LNCaP clone FGC (cell line): Measurements from ENCODE around the gene SLC1A2.

Source experiments
- DNase-seq: peaks from one replicate; pipeline ENCODE4 v3.0.0-alpha.2; 2011; ENCODE audit warnings: low read depth
- H3K4me3 ChIP-seq: 2 replicates; pipeline ENCODE4 v1.5.1; 2011; ENCODE audit warnings: mild to moderate bottlenecking, low read depth, low read length, control low read depth
- TF ChIP-seq, protein P1 (sequence below): IDR thresholded peaks from 2 replicates; pipeline ENCODE4 v1.5.1; 2012; ENCODE audit warnings: mild to moderate bottlenecking; ENCODE audit not compliant: control insufficient read depth, insufficient read depth; ENCODE audit errors: extremely low read depth

Gene SLC1A2

DNA sequence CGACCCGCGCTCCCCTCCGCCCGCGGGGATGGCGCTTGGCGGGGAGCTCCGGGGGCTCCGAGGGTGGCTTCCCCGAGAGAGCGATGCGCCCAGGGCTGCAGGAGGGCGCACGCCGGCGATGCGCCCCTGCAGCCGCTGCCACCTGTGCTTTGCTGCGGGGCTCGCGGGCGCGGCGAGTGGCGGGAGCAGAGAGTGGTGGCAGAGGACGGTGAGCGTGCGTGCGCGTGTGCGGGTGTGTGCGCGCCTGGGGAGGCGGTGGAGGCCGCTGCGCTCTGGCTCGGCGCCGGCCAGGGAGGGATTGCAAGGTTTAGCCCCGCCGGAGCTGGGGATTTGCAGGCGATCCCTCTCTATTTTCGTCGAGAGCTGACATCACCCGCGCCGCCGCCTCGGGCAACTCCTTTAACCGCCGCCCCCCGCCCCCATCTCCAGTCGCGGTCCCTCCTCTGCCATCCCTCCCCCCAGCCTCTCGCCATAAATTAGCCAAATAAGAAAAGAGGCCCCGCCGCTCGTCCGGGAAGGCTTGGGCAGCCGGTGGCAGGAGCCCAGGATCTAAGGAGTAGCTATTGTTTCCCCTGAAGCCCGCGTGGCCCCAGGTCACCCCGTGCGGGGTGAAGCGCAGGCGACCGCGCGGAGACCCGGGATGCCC lies at the start of gene SLC1A2:
TSS of gene SLC1A2 (minus strand) at position 375 of the 646 bp plus-strand sequence. CDS start 592 bp downstream, outside the sequence.
- TF ChIP-seq, protein P1, sequence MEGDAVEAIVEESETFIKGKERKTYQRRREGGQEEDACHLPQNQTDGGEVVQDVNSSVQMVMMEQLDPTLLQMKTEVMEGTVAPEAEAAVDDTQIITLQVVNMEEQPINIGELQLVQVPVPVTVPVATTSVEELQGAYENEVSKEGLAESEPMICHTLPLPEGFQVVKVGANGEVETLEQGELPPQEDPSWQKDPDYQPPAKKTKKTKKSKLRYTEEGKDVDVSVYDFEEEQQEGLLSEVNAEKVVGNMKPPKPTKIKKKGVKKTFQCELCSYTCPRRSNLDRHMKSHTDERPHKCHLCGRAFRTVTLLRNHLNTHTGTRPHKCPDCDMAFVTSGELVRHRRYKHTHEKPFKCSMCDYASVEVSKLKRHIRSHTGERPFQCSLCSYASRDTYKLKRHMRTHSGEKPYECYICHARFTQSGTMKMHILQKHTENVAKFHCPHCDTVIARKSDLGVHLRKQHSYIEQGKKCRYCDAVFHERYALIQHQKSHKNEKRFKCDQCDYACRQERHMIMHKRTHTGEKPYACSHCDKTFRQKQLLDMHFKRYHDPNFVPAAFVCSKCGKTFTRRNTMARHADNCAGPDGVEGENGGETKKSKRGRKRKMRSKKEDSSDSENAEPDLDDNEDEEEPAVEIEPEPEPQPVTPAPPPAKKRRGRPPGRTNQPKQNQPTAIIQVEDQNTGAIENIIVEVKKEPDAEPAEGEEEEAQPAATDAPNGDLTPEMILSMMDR = no peak
- no peak for DNase-seq
- peak within 1 kb of the TSS; percentile 38 for H3K4me3 ChIP-seq

DNA sequence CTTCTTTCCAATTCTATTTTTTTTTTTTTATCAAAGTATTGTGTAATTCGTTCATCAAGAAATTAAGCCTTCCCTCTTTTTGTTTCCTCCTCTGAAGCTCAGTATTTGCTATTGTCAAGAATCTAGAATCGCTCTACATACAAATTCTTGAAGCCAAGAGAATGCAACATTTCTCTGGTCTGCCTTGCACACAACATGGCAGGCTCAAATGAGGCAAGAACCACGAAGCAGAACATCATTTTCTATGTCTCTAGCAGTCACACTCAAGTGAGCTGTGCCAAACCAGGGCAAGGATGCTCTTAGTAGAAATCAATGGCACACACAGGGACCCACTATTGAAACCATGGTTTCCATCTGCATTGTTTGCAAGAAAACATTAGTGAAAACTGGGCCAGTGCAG lies 46.7 kb upstream of the SLC1A2 start:
- TF ChIP-seq, protein P1 = no peak
- no peak for DNase-seq
- no peak overlapping the region for H3K4me3 ChIP-seq

DNA sequence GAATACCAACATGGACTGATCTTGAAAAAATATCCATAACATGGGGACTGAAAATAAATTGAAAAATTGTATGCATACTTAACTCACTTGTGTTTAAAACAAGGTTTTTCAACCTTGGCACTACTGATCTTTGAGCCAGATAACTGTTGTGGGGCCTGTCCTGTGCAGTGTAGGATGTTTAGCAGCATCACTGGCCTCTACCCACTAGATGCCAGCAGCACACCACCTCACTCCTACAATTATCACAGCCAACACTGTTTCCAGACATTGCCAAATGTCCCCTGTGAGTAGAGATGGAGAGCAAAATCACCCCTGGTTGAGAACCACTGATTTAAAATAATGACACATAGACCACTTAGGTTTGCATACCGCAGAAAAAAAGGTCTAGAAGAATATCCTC lies 45.0 kb upstream of the SLC1A2 start:
- DNase-seq = no peak
- H3K4me3 ChIP-seq = no peak overlapping the region
- TF ChIP-seq, protein P1 = peak; percentile 30

DNA sequence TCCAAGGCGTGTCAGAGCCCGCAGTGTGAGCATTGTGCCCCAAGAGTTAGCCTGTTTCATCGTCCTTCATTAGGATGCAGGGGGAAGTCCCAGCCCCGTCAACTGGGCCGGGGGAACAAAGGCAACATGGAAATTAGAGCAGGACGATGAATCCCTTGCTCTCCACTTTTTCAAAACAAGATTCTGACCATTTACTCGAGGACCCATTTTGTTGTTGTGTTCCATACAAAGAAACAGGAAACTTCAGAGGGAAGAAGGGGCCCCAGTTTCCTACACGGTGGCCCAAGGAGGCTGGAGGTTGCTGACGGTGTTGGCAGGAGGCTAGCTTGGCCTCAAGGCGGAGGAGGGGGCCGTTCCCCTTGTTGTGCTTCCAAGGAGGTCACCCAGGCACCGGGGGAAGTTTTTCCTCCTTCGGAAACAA lies 44.0 kb upstream of the SLC1A2 start:
- no peak overlapping the region for H3K4me3 ChIP-seq
- no peak for DNase-seq
- TF ChIP-seq, protein P1 = no peak

GRCh38 chr11:35461917-35462538 lies 42.7 kb upstream of the SLC1A2 start:
- DNase-seq = no peak
- TF ChIP-seq, protein P1 = no peak
- no peak overlapping the region for H3K4me3 ChIP-seq

DNA sequence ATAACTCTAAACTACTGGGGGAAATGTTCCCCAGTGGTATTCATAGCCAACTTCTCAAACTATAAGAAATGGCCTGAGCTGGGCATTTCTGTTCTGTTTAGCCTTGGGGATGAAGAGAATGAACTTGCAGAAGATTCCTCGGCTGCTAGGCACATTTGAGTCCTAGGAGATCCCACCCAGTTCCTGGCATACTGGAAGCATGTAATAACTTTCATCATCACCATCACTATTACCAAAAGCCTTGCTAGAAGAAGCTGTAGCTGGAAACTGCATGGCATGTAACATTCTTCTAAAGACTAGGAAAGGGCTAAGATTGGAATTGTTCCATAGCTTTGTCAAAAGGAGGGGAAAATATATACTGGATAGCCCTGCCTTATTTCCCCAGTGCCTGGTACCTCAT lies 40.1 kb upstream of the SLC1A2 start:
- no peak for DNase-seq
- TF ChIP-seq, protein P1 = no peak
- no peak overlapping the region for H3K4me3 ChIP-seq
